ENCODE data around the gene LEKR1.
A peak's percentile ranks its signal among the peaks of the same experiment; 100 is the strongest.
"Not testable (repeated sequence)": the region's sequence is repeated elsewhere in the genome, so short reads cannot be mapped to it uniquely, and the experiment has no call there.

Gene LEKR1

DNA sequence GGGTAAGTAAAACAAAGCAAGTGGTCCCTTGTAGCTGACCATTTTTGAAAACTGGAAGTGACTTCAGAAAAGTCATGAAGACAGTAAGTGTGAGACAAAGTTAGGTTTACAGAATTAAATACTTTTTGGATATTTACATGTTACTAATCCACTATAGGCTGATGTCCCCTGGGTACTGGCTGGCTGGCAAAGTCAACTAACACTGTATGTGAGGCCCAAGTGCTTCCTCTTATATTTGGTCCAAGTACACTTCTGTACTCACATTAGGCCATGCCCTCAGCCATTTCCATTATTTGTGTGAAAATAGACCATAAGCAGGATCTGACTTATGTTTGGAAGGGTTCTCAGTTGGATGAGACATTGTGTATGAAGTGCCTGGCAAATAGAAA lies 5.5 kb upstream of the LEKR1 start:
- Histone ChIP-seq H2BK5ac (ENCODE audit: low read length) (no peak overlapping the region), H3K36me3 (replicated peaks in 1 of 2; ENCODE audit: control insufficient read depth in 2 of 2, insufficient read depth in 2 of 2, low read length in 2 of 2) (no peaks in the 10 kb centered on the region), H2BK120ac (ENCODE audit: low read depth, low read length) (no peak overlapping the region), H3K4me3 (ENCODE audit: low read length in 2 of 2) (no peak overlapping the region), H3K14ac (ENCODE audit: low read length) (no peak overlapping the region), H3K27ac (replicated peaks; ENCODE audit: low read length) (no peak overlapping the region), H3K18ac (ENCODE audit: low read length) (no peak overlapping the region), H3K79me1 (ENCODE audit: low read depth, low read length) (no peaks in the 10 kb centered on the region), H2BK15ac (ENCODE audit: low read length) (no peak overlapping the region), H4K91ac (ENCODE audit: low read depth, low read length, poor library complexity) (no peak overlapping the region), H2AK5ac (ENCODE audit: low read depth, low read length) (no peak overlapping the region), H3K4me1 (ENCODE audit: control insufficient read depth in 2 of 2, insufficient read depth in 1 of 2, low read depth in 1 of 2, low read length in 2 of 2) (peaks cover 0 to 2% of the 10 kb centered on the region in 2 donors), H3K9ac (ENCODE audit: low read depth, low read length, poor library complexity) (no peak overlapping the region), H3K23ac (ENCODE audit: low read depth, low read length, poor library complexity) (no peak overlapping the region), H3K4ac (ENCODE audit: low read length) (no peak overlapping the region), H2BK12ac (ENCODE audit: low read length) (no peak overlapping the region), H4K8ac (ENCODE audit: low read depth, low read length) (no peak overlapping the region), H3K27me3 (ENCODE audit: control insufficient read depth in 3 of 3, insufficient read depth in 3 of 3, low read depth in 1 of 3, low read length in 3 of 3) (peaks cover 0 to 10% (median 0%) of the 10 kb centered on the region in 3 experiments), H3K9me3 (replicated peaks in 1 of 2; ENCODE audit: control insufficient read depth in 2 of 2, insufficient read depth in 1 of 2, low read depth in 1 of 2, low read length in 2 of 2) (no peaks in the 10 kb centered on the region), H3K4me2 (ENCODE audit: insufficient read depth, low read length, poor library complexity, severe bottlenecking) (no peak overlapping the region), H2AFZ (ENCODE audit: low read length) (no peak overlapping the region)
- DNase-seq (ENCODE audit: low spot score): no peak

- peak overlapping the region; percentile 65 for H2BK12ac ChIP-seq (ENCODE audit: low read length)
- not testable (repeated sequence) for H4K8ac ChIP-seq (ENCODE audit: low read depth, low read length); H3K27me3 ChIP-seq (ENCODE audit: control insufficient read depth in 3 of 3, insufficient read depth in 3 of 3, low read depth in 1 of 3, low read length in 3 of 3); H3K9me3 ChIP-seq (replicated peaks in 1 of 2; ENCODE audit: control insufficient read depth in 2 of 2, insufficient read depth in 1 of 2, low read depth in 1 of 2, low read length in 2 of 2); H3K18ac ChIP-seq (ENCODE audit: low read length); H2AFZ ChIP-seq (ENCODE audit: low read length); H2BK15ac ChIP-seq (ENCODE audit: low read length); H3K9ac ChIP-seq (ENCODE audit: low read depth, low read length, poor library complexity); H3K14ac ChIP-seq (ENCODE audit: low read length); H4K91ac ChIP-seq (ENCODE audit: low read depth, low read length, poor library complexity); H2BK5ac ChIP-seq (ENCODE audit: low read length); H2BK120ac ChIP-seq (ENCODE audit: low read depth, low read length); H3K4me1 ChIP-seq (ENCODE audit: control insufficient read depth in 2 of 2, insufficient read depth in 1 of 2, low read depth in 1 of 2, low read length in 2 of 2); DNase-seq (ENCODE audit: low spot score); H3K4me2 ChIP-seq (ENCODE audit: insufficient read depth, low read length, poor library complexity, severe bottlenecking); H3K36me3 ChIP-seq (replicated peaks in 1 of 2; ENCODE audit: control insufficient read depth in 2 of 2, insufficient read depth in 2 of 2, low read length in 2 of 2); H3K23ac ChIP-seq (ENCODE audit: low read depth, low read length, poor library complexity); H2AK5ac ChIP-seq (ENCODE audit: low read depth, low read length); H3K4ac ChIP-seq (ENCODE audit: low read length); H3K79me1 ChIP-seq (ENCODE audit: low read depth, low read length); H3K27ac ChIP-seq (replicated peaks; ENCODE audit: low read length); H3K4me3 ChIP-seq (ENCODE audit: low read length in 2 of 2)
- WGBS, 2 donors (ENCODE audit: extremely low coverage in 2 of 2, insufficient read length in 2 of 2, insufficient replicate concordance in 1 of 2): no CpG with 5 or more reads among the region's 32 CpGs
Observed at GRCh38 chr3:156822626-156823260, 3.4 kb upstream of the LEKR1 start.

DNA sequence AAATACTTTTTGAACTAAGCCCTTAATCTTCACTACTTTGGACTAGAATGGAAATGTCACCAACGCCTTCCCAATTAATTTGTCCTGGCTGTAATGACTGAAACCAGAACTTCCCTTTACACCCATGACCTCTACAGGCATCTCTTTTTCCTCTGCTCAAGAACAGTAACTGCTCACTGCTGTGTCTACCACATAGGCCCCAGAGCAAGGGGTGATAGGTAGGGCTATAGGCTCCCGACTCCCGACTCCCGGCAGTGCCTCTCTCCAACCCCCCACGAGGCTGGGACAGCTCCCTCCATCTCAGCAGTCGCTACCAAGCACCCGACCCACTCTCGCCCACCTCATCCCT lies 384 bp upstream of the LEKR1 start:
- H3K4me2 ChIP-seq (ENCODE audit: insufficient read depth, low read length, poor library complexity, severe bottlenecking): peak overlapping the region; percentile 65
- H2BK120ac ChIP-seq (ENCODE audit: low read depth, low read length): no peak overlapping the region
- H3K4me3 ChIP-seq (ENCODE audit: low read length in 2 of 2): peak overlapping the region; percentile 45 to 86
- no peak overlapping the region for H3K27ac ChIP-seq (replicated peaks; ENCODE audit: low read length)
- no peak overlapping the region for H3K14ac ChIP-seq (ENCODE audit: low read length)
- no CpG with 5 or more reads among the region's 8 CpGs for WGBS, 2 donors (ENCODE audit: extremely low coverage in 2 of 2, insufficient read length in 2 of 2, insufficient replicate concordance in 1 of 2)
- H4K91ac ChIP-seq (ENCODE audit: low read depth, low read length, poor library complexity): no peak overlapping the region
- H3K9me3 ChIP-seq (replicated peaks in 1 of 2; ENCODE audit: control insufficient read depth in 2 of 2, insufficient read depth in 1 of 2, low read depth in 1 of 2, low read length in 2 of 2): no peaks in the 10 kb centered on the region
- no peaks in the 10 kb centered on the region for H3K27me3 ChIP-seq (ENCODE audit: control insufficient read depth in 3 of 3, insufficient read depth in 3 of 3, low read depth in 1 of 3, low read length in 3 of 3)
- no peak for DNase-seq (ENCODE audit: low spot score)
- H2BK5ac ChIP-seq (ENCODE audit: low read length): no peak overlapping the region
- no peak overlapping the region for H2BK15ac ChIP-seq (ENCODE audit: low read length)
- H2AFZ ChIP-seq (ENCODE audit: low read length): peak overlapping the region; percentile 74
- no peaks in the 10 kb centered on the region for H3K79me1 ChIP-seq (ENCODE audit: low read depth, low read length)
- H3K4ac ChIP-seq (ENCODE audit: low read length): no peak overlapping the region
- peak overlapping the region; percentile 56 for H3K23ac ChIP-seq (ENCODE audit: low read depth, low read length, poor library complexity)
- no peaks in the 10 kb centered on the region for H3K36me3 ChIP-seq (replicated peaks in 1 of 2; ENCODE audit: control insufficient read depth in 2 of 2, insufficient read depth in 2 of 2, low read length in 2 of 2)
- peaks cover 0 to 4% of the 10 kb centered on the region in 2 donors for H3K4me1 ChIP-seq (ENCODE audit: control insufficient read depth in 2 of 2, insufficient read depth in 1 of 2, low read depth in 1 of 2, low read length in 2 of 2)
- no peak overlapping the region for H2BK12ac ChIP-seq (ENCODE audit: low read length)
- H2AK5ac ChIP-seq (ENCODE audit: low read depth, low read length): no peak overlapping the region
- H4K8ac ChIP-seq (ENCODE audit: low read depth, low read length): no peak overlapping the region
- H3K9ac ChIP-seq (ENCODE audit: low read depth, low read length, poor library complexity): peak overlapping the region; percentile 83
- peak overlapping the region; percentile 94 for H3K18ac ChIP-seq (ENCODE audit: low read length)

GRCh38 chr3:156826896-156827882 lies 1.0 kb downstream of the LEKR1 start:
- H2BK15ac ChIP-seq (ENCODE audit: low read length): no peak overlapping the region
- DNase-seq (ENCODE audit: low spot score): no peak
- H4K91ac ChIP-seq (ENCODE audit: low read depth, low read length, poor library complexity): no peak overlapping the region
- no peaks in the 10 kb centered on the region for H3K27me3 ChIP-seq (ENCODE audit: control insufficient read depth in 3 of 3, insufficient read depth in 3 of 3, low read depth in 1 of 3, low read length in 3 of 3)
- H3K14ac ChIP-seq (ENCODE audit: low read length): no peak overlapping the region
- H3K79me1 ChIP-seq (ENCODE audit: low read depth, low read length): no peaks in the 10 kb centered on the region
- H3K4me2 ChIP-seq (ENCODE audit: insufficient read depth, low read length, poor library complexity, severe bottlenecking): peak overlapping the region; percentile 65
- H2AK5ac ChIP-seq (ENCODE audit: low read depth, low read length): no peak overlapping the region
- H3K23ac ChIP-seq (ENCODE audit: low read depth, low read length, poor library complexity): no peak overlapping the region
- peaks cover 0 to 4% of the 10 kb centered on the region in 2 donors for H3K4me1 ChIP-seq (ENCODE audit: control insufficient read depth in 2 of 2, insufficient read depth in 1 of 2, low read depth in 1 of 2, low read length in 2 of 2)
- H3K9ac ChIP-seq (ENCODE audit: low read depth, low read length, poor library complexity): peak overlapping the region; percentile 83
- H2BK5ac ChIP-seq (ENCODE audit: low read length): no peak overlapping the region
- H3K18ac ChIP-seq (ENCODE audit: low read length): no peak overlapping the region
- no peak overlapping the region for H3K27ac ChIP-seq (replicated peaks; ENCODE audit: low read length)
- H3K4me3 ChIP-seq (ENCODE audit: low read length in 2 of 2): peak overlapping the region; percentile 45 to 86
- peak overlapping the region; percentile 74 for H2AFZ ChIP-seq (ENCODE audit: low read length)
- H2BK120ac ChIP-seq (ENCODE audit: low read depth, low read length): no peak overlapping the region
- no CpG with 5 or more reads among the region's 16 CpGs for WGBS, 2 donors (ENCODE audit: extremely low coverage in 2 of 2, insufficient read length in 2 of 2, insufficient replicate concordance in 1 of 2)
- no peak overlapping the region for H2BK12ac ChIP-seq (ENCODE audit: low read length)
- H3K4ac ChIP-seq (ENCODE audit: low read length): no peak overlapping the region
- H3K36me3 ChIP-seq (replicated peaks in 1 of 2; ENCODE audit: control insufficient read depth in 2 of 2, insufficient read depth in 2 of 2, low read length in 2 of 2): no peaks in the 10 kb centered on the region
- H4K8ac ChIP-seq (ENCODE audit: low read depth, low read length): no peak overlapping the region
- no peaks in the 10 kb centered on the region for H3K9me3 ChIP-seq (replicated peaks in 1 of 2; ENCODE audit: control insufficient read depth in 2 of 2, insufficient read depth in 1 of 2, low read depth in 1 of 2, low read length in 2 of 2)
